ENCODE results near the gene RPA1.

Gene RPA1

GRCh38 chr17:1933875-1934715 is 104.3 kb downstream of the RPA1 start:
- Histone ChIP-seq H3K27ac (no peak overlapping the region), H3K4me3 (ENCODE audit: low read depth, low read length) (no peak overlapping the region), H3K36me3 (peaks cover 14% of the 10 kb centered on the region), H3K9me3 (ENCODE audit: severe bottlenecking) (no peaks in the 10 kb centered on the region), H3K27me3 (ENCODE audit: insufficient read depth, low read depth, severe bottlenecking) (no peaks in the 10 kb centered on the region)
- DNase-seq = no peak
- TF ChIP-seq, protein P1, sequence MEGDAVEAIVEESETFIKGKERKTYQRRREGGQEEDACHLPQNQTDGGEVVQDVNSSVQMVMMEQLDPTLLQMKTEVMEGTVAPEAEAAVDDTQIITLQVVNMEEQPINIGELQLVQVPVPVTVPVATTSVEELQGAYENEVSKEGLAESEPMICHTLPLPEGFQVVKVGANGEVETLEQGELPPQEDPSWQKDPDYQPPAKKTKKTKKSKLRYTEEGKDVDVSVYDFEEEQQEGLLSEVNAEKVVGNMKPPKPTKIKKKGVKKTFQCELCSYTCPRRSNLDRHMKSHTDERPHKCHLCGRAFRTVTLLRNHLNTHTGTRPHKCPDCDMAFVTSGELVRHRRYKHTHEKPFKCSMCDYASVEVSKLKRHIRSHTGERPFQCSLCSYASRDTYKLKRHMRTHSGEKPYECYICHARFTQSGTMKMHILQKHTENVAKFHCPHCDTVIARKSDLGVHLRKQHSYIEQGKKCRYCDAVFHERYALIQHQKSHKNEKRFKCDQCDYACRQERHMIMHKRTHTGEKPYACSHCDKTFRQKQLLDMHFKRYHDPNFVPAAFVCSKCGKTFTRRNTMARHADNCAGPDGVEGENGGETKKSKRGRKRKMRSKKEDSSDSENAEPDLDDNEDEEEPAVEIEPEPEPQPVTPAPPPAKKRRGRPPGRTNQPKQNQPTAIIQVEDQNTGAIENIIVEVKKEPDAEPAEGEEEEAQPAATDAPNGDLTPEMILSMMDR (IDR thresholded peaks at IDR 0.05; ENCODE audit: low read depth, low read length) = no peak

- TF ChIP-seq, protein P1 (IDR thresholded peaks at IDR 0.05; ENCODE audit: low read depth, low read length) = no peak
- Histone ChIP-seq H3K27me3 (ENCODE audit: insufficient read depth, low read depth, severe bottlenecking) (no peaks in the 10 kb centered on the region), H3K36me3 (peaks cover 14% of the 10 kb centered on the region), H3K27ac (no peak overlapping the region), H3K4me3 (ENCODE audit: low read depth, low read length) (no peak overlapping the region), H3K9me3 (ENCODE audit: severe bottlenecking) (no peaks in the 10 kb centered on the region)
- no peak for DNase-seq
Measured at GRCh38 chr17:1934901-1935300, 105.1 kb downstream of the RPA1 start.

DNA sequence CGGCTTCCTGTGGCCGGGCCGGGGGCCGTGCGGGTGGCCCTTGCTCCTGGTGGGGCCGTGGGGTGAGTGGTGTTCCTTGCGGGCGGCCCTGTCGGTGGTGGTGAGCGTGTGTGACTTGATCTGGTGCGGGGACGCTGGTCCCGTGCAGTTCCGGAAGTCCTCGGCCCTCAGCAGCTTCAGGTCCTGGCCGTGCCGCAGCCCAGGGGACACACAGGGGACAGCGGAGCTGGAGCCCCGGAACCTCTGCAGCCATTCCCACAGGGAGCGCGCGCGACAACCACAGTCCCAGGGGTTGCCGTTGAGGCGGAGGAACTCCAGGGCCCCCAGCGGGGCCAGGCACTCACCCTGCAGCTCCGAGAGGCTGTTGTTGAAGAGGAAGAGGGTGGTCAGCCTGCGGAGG is 107.0 kb downstream of the RPA1 start:
- no peak for DNase-seq
- no peaks in the 10 kb centered on the region for H3K9me3 ChIP-seq (ENCODE audit: severe bottlenecking)
- H3K27me3 ChIP-seq (ENCODE audit: insufficient read depth, low read depth, severe bottlenecking) = no peaks in the 10 kb centered on the region
- peaks cover 14% of the 10 kb centered on the region for H3K36me3 ChIP-seq
- no peak overlapping the region for H3K4me3 ChIP-seq (ENCODE audit: low read depth, low read length)
- TF ChIP-seq, protein P1 (IDR thresholded peaks at IDR 0.05; ENCODE audit: low read depth, low read length) = no peak
- H3K27ac ChIP-seq = no peak overlapping the region

GRCh38 chr17:1937461-1937860 is 107.7 kb downstream of the RPA1 start:
- H3K4me3 ChIP-seq (ENCODE audit: low read depth, low read length) = no peak overlapping the region
- TF ChIP-seq, protein P1 (IDR thresholded peaks at IDR 0.05; ENCODE audit: low read depth, low read length) = no peak
- H3K27ac ChIP-seq = no peak overlapping the region
- H3K27me3 ChIP-seq (ENCODE audit: insufficient read depth, low read depth, severe bottlenecking) = no peaks in the 10 kb centered on the region
- peaks cover 14% of the 10 kb centered on the region for H3K36me3 ChIP-seq
- no peaks in the 10 kb centered on the region for H3K9me3 ChIP-seq (ENCODE audit: severe bottlenecking)
- no peak for DNase-seq

DNA sequence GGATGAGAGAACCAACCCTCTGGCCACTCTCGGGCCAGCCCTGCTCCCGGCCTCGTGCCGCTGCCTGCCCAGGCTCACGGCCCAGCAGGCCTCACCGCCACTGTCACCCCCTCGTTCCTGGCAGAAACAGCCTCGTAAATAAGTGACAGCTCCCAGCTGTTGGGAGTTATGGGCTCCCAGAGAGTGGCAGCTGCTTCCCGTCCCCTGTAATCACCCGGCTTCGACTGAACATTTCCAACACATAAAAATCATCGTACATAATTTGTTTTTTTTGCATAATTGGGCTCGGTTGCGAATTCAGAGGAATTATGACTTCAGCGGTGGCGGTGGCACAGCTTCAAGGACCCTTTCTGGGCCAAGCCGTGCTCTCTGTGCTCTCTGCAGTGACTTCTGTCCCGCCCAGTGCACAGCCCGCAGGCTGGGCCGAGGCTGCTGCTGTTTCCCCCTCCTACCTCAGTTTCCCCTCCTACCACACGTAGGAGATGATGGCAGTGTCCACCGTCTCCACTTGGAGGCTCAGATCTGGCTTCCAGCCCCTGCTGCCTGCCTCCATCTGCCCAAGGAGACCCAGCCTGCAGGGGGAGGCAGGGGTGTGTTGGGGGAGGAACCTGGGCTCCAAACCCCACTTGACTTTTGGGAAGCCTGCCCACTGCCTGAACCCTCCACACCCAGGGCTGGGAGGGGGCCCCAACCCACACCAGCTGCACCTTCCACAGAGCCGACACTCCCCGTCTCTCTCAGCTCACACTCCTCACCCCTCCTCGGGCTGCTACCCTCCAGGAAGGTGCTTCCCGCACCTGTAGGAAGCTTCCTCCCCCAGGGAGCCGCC is 110.4 kb downstream of the RPA1 start:
- Histone ChIP-seq H3K36me3 (peaks cover 14% of the 10 kb centered on the region), H3K27ac (peak overlapping the region; percentile 82), H3K4me3 (ENCODE audit: low read depth, low read length) (peak overlapping the region; percentile 26), H3K27me3 (ENCODE audit: insufficient read depth, low read depth, severe bottlenecking) (no peaks in the 10 kb centered on the region), H3K9me3 (ENCODE audit: severe bottlenecking) (no peaks in the 10 kb centered on the region)
- DNase-seq = peak; percentile 58
- TF ChIP-seq, protein P1 (IDR thresholded peaks at IDR 0.05; ENCODE audit: low read depth, low read length) = 0 out of 2 replicates have a peak, but pooled peaks have one; percentile 22
